Nucleus accumbens (tissue), 56 donors: ENCODE results near the gene CTTNBP2.
A peak's percentile ranks its signal among the peaks of the same experiment; 100 is the strongest.

Experiments
- DNase-seq, 56 donors: peaks; one replicate each; lab custom pipeline; 2025; lab: John Stamatoyannopoulos, UW

CTTNBP2 gene

GRCh38 chr7:117872561-117873309, 506 bp downstream of the CTTNBP2 start:
- DNase-seq, result peak in 54 of 56 donors; percentile 3 to 80 (median 63)

- DNase-seq, result peak in 51 of 56 donors; percentile 22 to 86 (median 58)
These were observed 1.3 kb downstream of the CTTNBP2 start for GRCh38 chr7:117871778-117872538.

GRCh38 chr7:117871401-117871777, 1.9 kb downstream of the CTTNBP2 start:
- no peak for DNase-seq

GRCh38 chr7:117870448-117871130, 2.7 kb downstream of the CTTNBP2 start:
- no peak for DNase-seq

- DNase-seq, result no peak
These were observed 3.9 kb downstream of the CTTNBP2 start for GRCh38 chr7:117869374-117869773.

GRCh38 chr7:117863618-117864017, 9.6 kb downstream of the CTTNBP2 start:
- no peak for DNase-seq

- no peak for DNase-seq
These were observed 10.9 kb downstream of the CTTNBP2 start for GRCh38 chr7:117862378-117862777.

GRCh38 chr7:117859246-117859812, 13.9 kb downstream of the CTTNBP2 start:
- DNase-seq, result no peak

GRCh38 chr7:117858712-117859111, 14.5 kb downstream of the CTTNBP2 start:
- no peak for DNase-seq

- no peak for DNase-seq
These were observed 15.5 kb downstream of the CTTNBP2 start for GRCh38 chr7:117857718-117858117.

- no peak for DNase-seq
These were observed 17.0 kb downstream of the CTTNBP2 start for GRCh38 chr7:117856196-117856595.

GRCh38 chr7:117854186-117854585, 19.1 kb downstream of the CTTNBP2 start:
- DNase-seq, result no peak

- no peak for DNase-seq
These were observed 24.3 kb downstream of the CTTNBP2 start for GRCh38 chr7:117848941-117849340.

- DNase-seq, result no peak
These were observed 28.6 kb downstream of the CTTNBP2 start for GRCh38 chr7:117844678-117845077.

GRCh38 chr7:117841611-117842010, 31.6 kb downstream of the CTTNBP2 start:
- no peak for DNase-seq

GRCh38 chr7:117841011-117841410, 32.2 kb downstream of the CTTNBP2 start:
- DNase-seq, result no peak

- no peak for DNase-seq
These were observed 33.7 kb downstream of the CTTNBP2 start for GRCh38 chr7:117839507-117839906.

GRCh38 chr7:117837841-117838240, 35.4 kb downstream of the CTTNBP2 start:
- DNase-seq, result no peak

- peak in 2 of 56 donors; percentile 10 to 19 for DNase-seq
These were observed 38.1 kb downstream of the CTTNBP2 start for GRCh38 chr7:117835016-117835664.

- DNase-seq, result peak in 13 of 56 donors; percentile 2 to 33 (median 21)
These were observed 42.8 kb downstream of the CTTNBP2 start for GRCh38 chr7:117830422-117830954.
